HG02981 (cell line): ENCODE measurements around the gene NME8.

Source experiments
- ATAC-seq: cut with Tn5 transposase; IDR thresholded peaks from one replicate; pipeline ENCODE4 v1.9.1; 2021; ENCODE audit warnings: mild to moderate bottlenecking, moderate library complexity; ENCODE audit not compliant: unreplicated experiment

The NME8 gene

GRCh38 chr7:37899712-37900247, 51.4 kb downstream of the NME8 start:
- ATAC-seq = no peak

- no peak for ATAC-seq
Observed at GRCh38 chr7:37901236-37901827, 52.9 kb downstream of the NME8 start.

- ATAC-seq = no peak
Observed at GRCh38 chr7:37901890-37902524, 53.6 kb downstream of the NME8 start.

GRCh38 chr7:37908221-37908788, 59.9 kb downstream of the NME8 start:
- no peak for ATAC-seq

GRCh38 chr7:37912756-37913155, 64.4 kb downstream of the NME8 start:
- ATAC-seq = no peak

GRCh38 chr7:37915438-37915837, 67.0 kb downstream of the NME8 start:
- ATAC-seq = peak; percentile 47

- ATAC-seq = no peak
Observed at GRCh38 chr7:37916017-37916672, 67.7 kb downstream of the NME8 start.

GRCh38 chr7:37916673-37917660, 68.6 kb downstream of the NME8 start, which contains the start of gene SFRP4:
SFRP4 (minus strand) TSS chr7:37916817; CDS start chr7:37916537, 280 bp downstream.
- ATAC-seq = peak; percentile 33

- no peak for ATAC-seq
Observed at GRCh38 chr7:37918526-37918925, 70.1 kb downstream of the NME8 start.

- ATAC-seq = peak; percentile 39
Observed at GRCh38 chr7:37920305-37920848, 72.0 kb downstream of the NME8 start, which contains the start of gene EPDR1. EPDR1 (plus strand) TSS chr7:37920640; CDS start chr7:37920940, 300 bp downstream.

GRCh38 chr7:37920849-37921805, 72.7 kb downstream of the NME8 start:
- ATAC-seq = peak; percentile 39

- no peak for ATAC-seq
Observed at GRCh38 chr7:37921876-37922275, 73.5 kb downstream of the NME8 start.

GRCh38 chr7:37923996-37924395, 75.6 kb downstream of the NME8 start:
- ATAC-seq = no peak

GRCh38 chr7:37924491-37925041, 76.2 kb downstream of the NME8 start:
- ATAC-seq = no peak

- ATAC-seq = no peak
Observed at GRCh38 chr7:37925620-37926019, 77.2 kb downstream of the NME8 start.

GRCh38 chr7:37927773-37928444, 79.5 kb downstream of the NME8 start:
- ATAC-seq = no peak

- no peak for ATAC-seq
Observed at GRCh38 chr7:37928878-37929277, 80.5 kb downstream of the NME8 start.
